GM12891 (cell line): ENCODE measurements around the gene HEMGN.

Experiments
- POLR2A ChIP-seq: IDR thresholded peaks from 2 replicates; pipeline ENCODE4 v1.6.1; 2011; ENCODE audit warnings: low read depth, low read length, control low read depth
- POLR2AphosphoS5 ChIP-seq: IDR thresholded peaks from 2 replicates; pipeline ENCODE4 v1.6.1; 2011; ENCODE audit warnings: low read depth, low read length, control low read depth
- TAF1 ChIP-seq: IDR thresholded peaks from 2 replicates; pipeline ENCODE4 v1.6.1; 2011; ENCODE audit warnings: low read depth, low read length, control low read depth

DNA sequence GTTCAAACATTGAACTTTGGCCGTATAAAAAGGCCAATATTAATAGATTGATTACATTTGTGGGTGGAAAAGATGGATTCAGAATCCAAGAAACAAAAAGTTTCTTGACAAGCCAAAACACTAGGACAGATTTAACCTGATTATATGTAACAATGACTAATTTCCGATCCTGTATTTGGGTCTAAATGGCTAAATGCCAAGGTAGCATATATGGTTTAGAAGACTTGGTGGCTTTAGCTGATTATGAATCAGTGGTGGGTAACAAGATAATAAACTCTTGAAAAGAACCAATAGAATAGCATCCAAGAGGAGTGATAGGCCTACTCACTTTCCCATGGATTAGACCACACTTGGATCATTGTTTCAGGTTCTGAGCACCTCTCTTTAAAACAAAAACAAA, 23.4 kb upstream of the HEMGN start:
- no peak for TF ChIP-seq TAF1
- TF ChIP-seq POLR2A, result no peak
- no peak for TF ChIP-seq POLR2AphosphoS5
